Heart left ventricle (tissue), 16 donors: ENCODE data around the gene TMSB4Y. TPM values are rescaled to one million over a fixed set of nuclear protein-coding genes. Genes with fewer than 3 reads are reported as not detected.

Experiments used
- ATAC-seq, 4 donors: fragments of 200-7000 bp; cut with Tn5 transposase; one replicate each; pipeline ENCODE4 v1.9.1; 2020 to 2022; ENCODE audit warnings: moderate library complexity in 4 of 4, mild to moderate bottlenecking in 3 of 4, moderate number of reproducible peaks in 1 of 4
- DNase-seq, 5 donors: peaks; one replicate each; pipeline ENCODE4 v3.0.0-alpha.2; 2020
- H3K27ac ChIP-seq, 12 donors: fragments of 200-600 bp; sonication (generic) in 4 of 12; one replicate each; pipeline versions ENCODE4 v1.5.0 to v1.8.0; 2016 to 2022; ENCODE audit warnings: mild to moderate bottlenecking in 2 of 12
- H3K27me3 ChIP-seq, 9 donors: fragments of 200-600 bp; sonication (generic) in 2 of 9; one replicate each; pipeline versions ENCODE4 v1.5.1 to v1.8.0; 2016 to 2022; ENCODE audit warnings: mild to moderate bottlenecking in 3 of 9
- H3K36me3 ChIP-seq, 9 donors: fragments of 200-600 bp; sonication (generic) in 2 of 9; one replicate each; pipeline versions ENCODE4 v1.5.0 to v1.8.0; 2018 to 2022; ENCODE audit warnings: mild to moderate bottlenecking in 2 of 9
- H3K4me1 ChIP-seq, 12 donors: fragments of 200-600 bp; sonication (generic) in 4 of 12; one replicate each; pipeline versions ENCODE4 v1.5.0 to v1.8.0; 2016 to 2022; ENCODE audit warnings: mild to moderate bottlenecking in 3 of 12
- H3K4me3 ChIP-seq, 12 donors: fragments of 200-600 bp; sonication (generic) in 4 of 12; one replicate each; pipeline versions ENCODE4 v1.5.0 to v1.8.0; 2017 to 2022; ENCODE audit warnings: mild to moderate bottlenecking in 9 of 12, moderate library complexity in 4 of 12
- H3K9me3 ChIP-seq, 12 donors: fragments of 200-600 bp; sonication (generic) in 4 of 12; one replicate each; pipeline versions ENCODE4 v1.5.0 to v1.8.0; 2016 to 2022; ENCODE audit warnings: mild to moderate bottlenecking in 1 of 12
- POLR2A ChIP-seq, 2 donors: fragments of 450-650 bp; IDR thresholded peaks; one replicate each; pipeline ENCODE4 v1.6.1; 2017; ENCODE audit warnings: antibody characterized with exemption in 2 of 2, mild to moderate bottlenecking in 2 of 2, moderate library complexity in 2 of 2
- WGBS, 4 donors: extraction: QIAGEN DNeasy Blood & Tissue Kit in 2 of 4; methylation state at CpG; one replicate each; pipeline versions ENCODE4 v1.1.5 to v1.1.7; 2013 to 2018; 5-methylcytosine and 5-hydroxymethylcytosine counted together
- intact Hi-C, 10 donors: fragments of 100-400 bp; cut with DNase I; formaldehyde crosslinking; loops; one replicate each; pipeline versions ENCODE4 v1.11.1 to v1.14.2; 2022
- polyA plus RNA-seq, 2 donors: library from polyadenylated mRNA; stranded (reverse); fragments of 200-250 nt; gene quantifications; one replicate each; pipeline ENCODE4 v1.2.3, GENCODE V29; 2013
- total RNA-seq, 9 donors: library from RNA; depleted of rRNA in 2 of 9; stranded (reverse); fragments of >200 nt in 2 of 9; fragmentation: NEBNext Ultra II Directional in 3 of 9; extraction: Animal tissue kit (Norgen Biotek cat#: 25700) in 3 of 9; gene quantifications; one replicate each; pipeline versions ENCODE4 v1.1.0 to v1.2.4, GENCODE V29; 2016 to 2023
- TF ChIP-seq, protein P1 (sequence below), 12 donors: fragments of 200-600 bp; sonication (generic) in 4 of 12; IDR thresholded peaks; one replicate each; pipeline versions ENCODE4 v1.5.0 to v1.8.0; 2018 to 2022; ENCODE audit warnings: antibody characterized with exemption in 12 of 12, mild to moderate bottlenecking in 5 of 12
- donor health status: ischemic (EF 13 %, LVEDD 7.1; RV severe dilation, severe dysfunction).
- donor health status: healthy with polysubstance abuse.
- donor health status: DM: no; HTN: yes; CAD: no.
- donor health status: DM: no; HTN: no; CAD: no.
- donor health status: ischemic (EF 25% LVEDD 6.9; RV normal size, moderate dysfunction).
- donor health status: ischemic (EF 25% LVEDD 5.7; RV mildly dilated, moderate dysfunction).
- donor health status: healthy.
- donor health status: DM: yes; HTN: yes; CAD: no.
- donor health status: ischemic (EF 35%, LVEDD 5.7; RV mildly dilated, moderate dysfunction).
- donor health status: nonischemic (EF 11% LVEDD 7.7; RV severe dilation, severe dysfunction).
- donor health status: DM: yes; HTN: yes; CAD: no.
- donor health status: PGD.
- donor health status: ischemic (EF 29% LVEDD 5.4; RV normal size, mild dysfunction).
- donor health status: nonischemic (EF 23%, LVEDD 6.1; RV moderate dilation, normal function).

The TMSB4Y gene
- total and polyA plus RNA-seq, 11 donors, result 0.53 to 2.2 (median 0.95) TPM; not detected in 5

DNA sequence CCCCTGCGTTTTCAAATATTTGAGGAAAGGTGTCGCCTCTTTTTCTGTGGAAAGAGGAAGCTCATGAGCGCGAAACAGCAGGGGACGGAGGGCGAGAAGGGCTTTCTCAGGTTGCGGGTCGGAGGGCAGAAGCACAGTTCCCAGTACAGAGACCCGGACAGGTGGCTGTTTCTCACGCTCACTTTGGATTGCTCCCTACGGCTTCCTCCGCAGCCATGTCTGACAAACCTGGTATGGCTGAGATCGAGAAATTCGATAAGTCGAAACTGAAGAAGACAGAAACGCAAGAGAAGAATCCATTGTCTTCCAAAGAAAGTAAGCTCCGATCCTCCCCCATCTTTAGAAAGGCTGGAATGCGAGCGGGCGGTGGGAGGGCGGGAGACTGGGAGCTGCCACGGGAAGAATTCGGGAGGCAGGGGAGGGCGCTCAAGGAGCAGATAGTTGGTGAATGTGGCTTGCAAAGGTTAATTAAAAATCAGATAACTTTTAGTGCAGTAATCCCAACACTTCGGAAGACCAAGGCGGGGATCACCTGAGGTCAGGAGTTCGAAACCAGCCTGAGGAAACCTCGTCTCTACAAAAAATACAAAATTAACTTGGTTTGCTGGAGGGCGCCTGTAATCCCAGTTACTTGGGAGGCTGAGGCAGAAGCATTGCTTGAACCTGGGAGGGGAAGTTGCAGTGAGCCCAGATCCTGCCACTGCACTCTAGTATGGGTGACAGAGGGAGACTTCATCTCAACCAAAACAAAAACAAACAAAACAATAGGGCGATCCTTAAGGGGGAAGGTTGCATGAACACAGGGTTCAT, 627 bp downstream of the TMSB4Y start:
- peak overlapping the region in 7 of 12 donors; percentile 84 to 96 (median 89) for H3K27ac ChIP-seq
- no peaks in the 10 kb centered on the region for H3K36me3 ChIP-seq
- DNase-seq (peak in 3 of 5 donors; percentile 25 to 54 (median 26)), ATAC-seq (peak in 2 of 4 donors; percentile 65 to 66)
- 0 to 2% methylated on average over 30 of the region's 30 CpGs; no CpG with 5 or more reads in 2 of the 4 donors for WGBS, 4 donors
- peak overlapping the region in 7 of 12 donors; percentile 40 to 70 (median 60) for H3K4me3 ChIP-seq
- no peaks in the 10 kb centered on the region for H3K27me3 ChIP-seq
- TF ChIP-seq, protein P1, sequence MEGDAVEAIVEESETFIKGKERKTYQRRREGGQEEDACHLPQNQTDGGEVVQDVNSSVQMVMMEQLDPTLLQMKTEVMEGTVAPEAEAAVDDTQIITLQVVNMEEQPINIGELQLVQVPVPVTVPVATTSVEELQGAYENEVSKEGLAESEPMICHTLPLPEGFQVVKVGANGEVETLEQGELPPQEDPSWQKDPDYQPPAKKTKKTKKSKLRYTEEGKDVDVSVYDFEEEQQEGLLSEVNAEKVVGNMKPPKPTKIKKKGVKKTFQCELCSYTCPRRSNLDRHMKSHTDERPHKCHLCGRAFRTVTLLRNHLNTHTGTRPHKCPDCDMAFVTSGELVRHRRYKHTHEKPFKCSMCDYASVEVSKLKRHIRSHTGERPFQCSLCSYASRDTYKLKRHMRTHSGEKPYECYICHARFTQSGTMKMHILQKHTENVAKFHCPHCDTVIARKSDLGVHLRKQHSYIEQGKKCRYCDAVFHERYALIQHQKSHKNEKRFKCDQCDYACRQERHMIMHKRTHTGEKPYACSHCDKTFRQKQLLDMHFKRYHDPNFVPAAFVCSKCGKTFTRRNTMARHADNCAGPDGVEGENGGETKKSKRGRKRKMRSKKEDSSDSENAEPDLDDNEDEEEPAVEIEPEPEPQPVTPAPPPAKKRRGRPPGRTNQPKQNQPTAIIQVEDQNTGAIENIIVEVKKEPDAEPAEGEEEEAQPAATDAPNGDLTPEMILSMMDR (IDR thresholded peaks at IDR 0.05), result peak in 1 of 12 donors; percentile 5
- TF ChIP-seq POLR2A (IDR thresholded peaks at IDR 0.05), result no peak
- H3K4me1 ChIP-seq, result peaks cover 0 to 10% (median 0%) of the 10 kb centered on the region in 12 donors
- intact Hi-C loops, result loop anchor here in 1 of 10 donors (10.0 kb wide), 1 partner anchor 270 kb away; no protein-coding TSS in a partner anchor
- H3K9me3 ChIP-seq, result no peaks in the 10 kb centered on the region

- Histone ChIP-seq H3K4me1 (peaks cover 0 to 10% (median 0%) of the 10 kb centered on the region in 12 donors), H3K9me3 (no peaks in the 10 kb centered on the region), H3K36me3 (no peaks in the 10 kb centered on the region), H3K27me3 (no peaks in the 10 kb centered on the region), H3K4me3 (peak overlapping the region in 7 of 12 donors; percentile 40 to 70 (median 60)), H3K27ac (peak overlapping the region in 2 of 12 donors; percentile 94 to 96)
- TF ChIP-seq, protein P1 (IDR thresholded peaks at IDR 0.05), result no peak
- no peak for TF ChIP-seq POLR2A (IDR thresholded peaks at IDR 0.05)
- DNase-seq (peak in 1 of 5 donors; percentile 6), ATAC-seq (no peak)
- 17 to 27% methylated on average over 8 of the region's 8 CpGs; no CpG with 5 or more reads in 2 of the 4 donors for WGBS, 4 donors
- intact Hi-C loops, result loop anchor here in 1 of 10 donors (10.0 kb wide), 1 partner anchor 270 kb away; no protein-coding TSS in a partner anchor
These were observed 1.5 kb downstream of the TMSB4Y start for GRCh38 chrY:13705197-13705596.

DNA sequence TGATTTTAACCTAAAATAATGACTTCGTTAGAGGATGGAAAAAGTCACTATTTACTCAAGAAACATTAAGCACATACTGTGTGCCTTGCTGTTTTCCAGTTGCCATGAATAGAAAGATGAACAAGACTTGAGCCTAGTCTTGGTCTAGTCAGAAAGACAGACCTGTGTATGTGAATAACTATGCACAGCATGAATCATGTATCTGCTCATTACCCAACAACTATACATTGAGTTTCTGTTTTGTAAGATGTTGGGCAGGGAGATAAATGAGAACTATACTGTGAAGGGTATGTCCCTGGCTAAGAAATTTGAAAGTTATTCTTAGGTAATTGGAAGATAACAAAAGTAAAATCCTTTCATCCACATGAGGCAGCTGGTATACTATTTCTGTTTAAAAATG, 4.3 kb downstream of the TMSB4Y start:
- ATAC-seq (no peak), DNase-seq (no peak)
- Histone ChIP-seq H3K4me3 (no peak overlapping the region), H3K4me1 (peaks cover 0 to 10% (median 0%) of the 10 kb centered on the region in 12 donors), H3K9me3 (no peaks in the 10 kb centered on the region), H3K27me3 (no peaks in the 10 kb centered on the region), H3K36me3 (no peaks in the 10 kb centered on the region), H3K27ac (no peak overlapping the region)
- WGBS, 4 donors, result 100% methylated on average over 1 of the region's 1 CpG; no CpG with 5 or more reads in 2 of the 4 donors
- TF ChIP-seq POLR2A (IDR thresholded peaks at IDR 0.05), result no peak
- TF ChIP-seq, protein P1 (IDR thresholded peaks at IDR 0.05), result no peak
- intact Hi-C loops, result loop anchor here in 1 of 10 donors (10.0 kb wide), 1 partner anchor 273 kb away; no protein-coding TSS in a partner anchor

DNA sequence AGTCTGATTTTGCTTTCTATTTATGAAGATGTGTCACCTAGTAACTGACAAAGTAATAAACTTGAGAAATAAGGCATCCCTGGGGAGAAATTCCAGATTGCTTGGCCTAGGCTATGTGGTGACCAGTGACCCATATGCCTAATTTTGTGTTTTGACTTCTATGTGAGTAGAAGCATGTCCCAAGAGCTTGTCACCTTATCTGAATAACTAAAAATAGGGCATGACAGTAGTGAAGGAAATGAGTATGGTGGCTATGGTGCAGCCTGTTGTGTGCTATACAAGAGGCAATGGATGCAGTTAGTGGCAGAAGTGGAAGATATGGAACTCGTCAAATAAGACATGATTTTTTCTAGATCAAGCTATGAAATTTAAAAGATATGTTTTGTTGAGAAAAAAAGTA, 15.3 kb downstream of the TMSB4Y start:
- TF ChIP-seq POLR2A (IDR thresholded peaks at IDR 0.05), result no peak
- TF ChIP-seq, protein P1 (IDR thresholded peaks at IDR 0.05), result no peak
- DNase-seq (no peak), ATAC-seq (peak in 2 of 4 donors; percentile 67 to 79)
- Histone ChIP-seq H3K27ac (no peak overlapping the region), H3K4me3 (no peak overlapping the region), H3K9me3 (no peaks in the 10 kb centered on the region), H3K27me3 (no peaks in the 10 kb centered on the region), H3K4me1 (no peaks in the 10 kb centered on the region), H3K36me3 (no peaks in the 10 kb centered on the region)
- 53 to 58% methylated on average over 1 of the region's 1 CpG; no CpG with 5 or more reads in 2 of the 4 donors for WGBS, 4 donors
- intact Hi-C loops, result no loop called here
